H9 (cell line): ENCODE data around the gene DHRS4L2. TPM values are rescaled to one million over a fixed set of nuclear protein-coding genes. Genes with fewer than 3 reads are reported as not detected.
"Not testable (repeated sequence)": the region's sequence is repeated elsewhere in the genome, so short reads cannot be mapped to it uniquely, and the experiment has no call there.

ENCODE experiments used
- DNase-seq: peaks from one replicate; pipeline ENCODE4 v3.0.0-alpha.2; 2017
- H2AFZ ChIP-seq: one replicate; pipeline ENCODE4 v1.6.1; 2013; ENCODE audit warnings: mild to moderate bottlenecking, low read length, control low read depth, moderate library complexity
- H2AK5ac ChIP-seq: 2 replicates; pipeline ENCODE4 v1.6.1; 2013; ENCODE audit warnings: low read length, control low read depth, mixed read lengths; ENCODE audit not compliant: insufficient read length
- H2BK120ac ChIP-seq: one replicate; pipeline ENCODE4 v1.6.1; 2013; ENCODE audit warnings: low read depth, mild to moderate bottlenecking, low read length, control low read depth, inconsistent platforms; ENCODE audit not compliant: poor library complexity, severe bottlenecking
- H2BK12ac ChIP-seq: 2 replicates; pipeline ENCODE4 v1.6.1; 2013; ENCODE audit warnings: low read length, control low read depth, mixed read lengths, low read depth; ENCODE audit not compliant: insufficient read length
- H2BK15ac ChIP-seq: 2 replicates; pipeline ENCODE4 v1.6.1; 2013; ENCODE audit warnings: low read depth, low read length, control low read depth
- H2BK20ac ChIP-seq: one replicate; pipeline ENCODE4 v1.6.1; 2013; ENCODE audit warnings: low read depth, mild to moderate bottlenecking, low read length, control low read depth, inconsistent platforms; ENCODE audit not compliant: poor library complexity, severe bottlenecking
- H2BK5ac ChIP-seq: 2 replicates; pipeline ENCODE4 v1.6.1; 2013; ENCODE audit warnings: low read length, control low read depth, mixed read lengths; ENCODE audit not compliant: insufficient read length
- H3K14ac ChIP-seq: 2 replicates; pipeline ENCODE4 v1.6.1; 2013; ENCODE audit warnings: low read length, control low read depth; ENCODE audit not compliant: insufficient read depth
- H3K18ac ChIP-seq: 2 replicates; pipeline ENCODE4 v1.6.1; 2013; ENCODE audit warnings: low read depth, mild to moderate bottlenecking, mixed read lengths, low read length, control low read depth; ENCODE audit not compliant: insufficient read length
- H3K23ac ChIP-seq: 2 replicates; pipeline ENCODE4 v1.6.1; 2013; ENCODE audit warnings: low read length, control low read depth, mixed read lengths, low read depth; ENCODE audit not compliant: insufficient read length
- H3K23me2 ChIP-seq: 2 replicates; pipeline ENCODE4 v1.6.1; 2013; ENCODE audit warnings: low read depth, mild to moderate bottlenecking, mixed read lengths, low read length, control low read depth; ENCODE audit not compliant: insufficient read length, poor library complexity, severe bottlenecking
- H3K27ac ChIP-seq: 2 replicates; pipeline ENCODE4 v1.5.1; 2013; ENCODE audit warnings: low read length, control low read depth, mixed read lengths, low read depth; ENCODE audit not compliant: insufficient read length
- H3K27me3 ChIP-seq: 2 replicates; pipeline ENCODE4 v1.6.1; 2013; ENCODE audit warnings: low read length, control low read depth, inconsistent platforms; ENCODE audit not compliant: insufficient read depth
- H3K4ac ChIP-seq: 2 replicates; pipeline ENCODE4 v1.6.1; 2013; ENCODE audit warnings: low read depth, mild to moderate bottlenecking, control low read depth, inconsistent platforms, low read length, moderate library complexity
- H3K4me1 ChIP-seq: 2 replicates; pipeline ENCODE4 v1.6.1; 2013; ENCODE audit warnings: low read length, control low read depth, inconsistent platforms; ENCODE audit not compliant: insufficient read depth
- H3K4me2 ChIP-seq: 2 replicates; pipeline ENCODE4 v1.6.1; 2013; ENCODE audit warnings: low read length, control low read depth, mixed read lengths; ENCODE audit not compliant: insufficient read length, insufficient read depth
- H3K56ac ChIP-seq: 2 replicates; pipeline ENCODE4 v1.6.1; 2013; ENCODE audit warnings: low read depth, mild to moderate bottlenecking, mixed read lengths, low read length, control low read depth; ENCODE audit not compliant: insufficient read length
- H3K79me1 ChIP-seq: 2 replicates; pipeline ENCODE4 v1.6.1; 2013; ENCODE audit warnings: low read depth, mild to moderate bottlenecking, moderate library complexity, low read length, control low read depth, inconsistent platforms; ENCODE audit not compliant: insufficient read depth, poor library complexity, severe bottlenecking
- H3K79me2 ChIP-seq: 2 replicates; pipeline ENCODE4 v1.6.1; 2013; ENCODE audit warnings: low read length, control low read depth, inconsistent platforms; ENCODE audit not compliant: insufficient read depth
- H3K9ac ChIP-seq: 2 replicates; pipeline ENCODE4 v1.6.1; 2013; ENCODE audit warnings: low read length, control low read depth, mixed read lengths; ENCODE audit not compliant: insufficient read length; ENCODE audit errors: extremely low read depth
- H3K9me3 ChIP-seq: one replicate; pipeline ENCODE4 v1.6.1; 2013; ENCODE audit warnings: low read depth, low read length, inconsistent platforms; ENCODE audit not compliant: control insufficient read depth
- H3T11ph ChIP-seq: one replicate; pipeline ENCODE4 v1.6.1; 2013; ENCODE audit warnings: mild to moderate bottlenecking, low read length, control low read depth, inconsistent platforms
- H4K20me1 ChIP-seq: one replicate; pipeline ENCODE4 v1.6.1; 2013; ENCODE audit not compliant: control insufficient read depth, insufficient read length, insufficient read depth
- H4K5ac ChIP-seq: 2 replicates; pipeline ENCODE4 v1.6.1; 2013; ENCODE audit warnings: low read depth, mild to moderate bottlenecking, mixed read lengths, low read length, control low read depth; ENCODE audit not compliant: insufficient read length
- H4K8ac ChIP-seq: replicated peaks from 2 replicates; pipeline ENCODE4 v1.6.1; 2013; ENCODE audit warnings: low read length, control low read depth, mixed read lengths, low read depth; ENCODE audit not compliant: insufficient read length
- H4K91ac ChIP-seq: 2 replicates; pipeline ENCODE4 v1.6.1; 2013; ENCODE audit warnings: low read depth, mild to moderate bottlenecking, moderate library complexity, mixed read lengths, low read length, control low read depth; ENCODE audit not compliant: insufficient read length
- H3K27ac Mint-ChIP-seq, 3 experiments: 2 replicates in 2 of 3; 3 replicates in 1 of 3; pipeline ENCODE4 v1.8.0; 2020 to 2021; ENCODE audit warnings: mixed read lengths in 3 of 3, mild to moderate bottlenecking in 1 of 3, moderate library complexity in 1 of 3
- H3K27me3 Mint-ChIP-seq: 2 replicates; pipeline ENCODE4 v1.8.0; 2021; ENCODE audit warnings: low read depth, mild to moderate bottlenecking, moderate library complexity, mixed read lengths
- H3K36me3 Mint-ChIP-seq, 3 experiments: 2 replicates in 2 of 3; 3 replicates in 1 of 3; pipeline ENCODE4 v1.8.0; 2020 to 2021; ENCODE audit warnings: low read depth in 3 of 3, mixed read lengths in 3 of 3; ENCODE audit not compliant: insufficient read depth in 1 of 3
- H3K4me1 Mint-ChIP-seq, 2 experiments: 2 replicates each; pipeline ENCODE4 v1.8.0; 2020; ENCODE audit warnings: mixed read lengths in 2 of 2
- H3K4me3 Mint-ChIP-seq, 2 experiments: 2 replicates in 1 of 2; 3 replicates in 1 of 2; pipeline ENCODE4 v1.8.0; 2020 to 2021; ENCODE audit warnings: mild to moderate bottlenecking in 2 of 2, mixed read lengths in 2 of 2, moderate library complexity in 1 of 2
- H3K9me3 Mint-ChIP-seq, 2 experiments: 2 replicates in 1 of 2; 3 replicates in 1 of 2; pipeline ENCODE4 v1.8.0; 2020; ENCODE audit warnings: mild to moderate bottlenecking in 2 of 2, mixed read lengths in 2 of 2, moderate library complexity in 1 of 2
- WGBS: extraction: QIAGEN DNeasy Blood & Tissue Kit; methylation state at CpG from one replicate; pipeline ENCODE4 v1.1.7; 2013; ENCODE audit warnings: missing lambda C conversion rate, low lambda C conversion rate, mixed read lengths; ENCODE audit not compliant: insufficient read length; ENCODE audit errors: extremely low coverage; 5-methylcytosine and 5-hydroxymethylcytosine counted together
- total RNA-seq: library from RNA; stranded (reverse); gene quantifications from 2 replicates; pipeline ENCODE4 v1.2.1, GENCODE V29; 2021
- TF ChIP-seq, protein P1 (sequence below): fragments of 200-600 bp; sonication (generic); conservative IDR thresholded peaks from 3 replicates; pipeline ENCODE4 v1.8.0; 2021; ENCODE audit warnings: antibody characterized with exemption, mild to moderate bottlenecking

DHRS4L2 gene
- total RNA-seq, 1 experiment from 2014 or later: 10.2 TPM

DNA sequence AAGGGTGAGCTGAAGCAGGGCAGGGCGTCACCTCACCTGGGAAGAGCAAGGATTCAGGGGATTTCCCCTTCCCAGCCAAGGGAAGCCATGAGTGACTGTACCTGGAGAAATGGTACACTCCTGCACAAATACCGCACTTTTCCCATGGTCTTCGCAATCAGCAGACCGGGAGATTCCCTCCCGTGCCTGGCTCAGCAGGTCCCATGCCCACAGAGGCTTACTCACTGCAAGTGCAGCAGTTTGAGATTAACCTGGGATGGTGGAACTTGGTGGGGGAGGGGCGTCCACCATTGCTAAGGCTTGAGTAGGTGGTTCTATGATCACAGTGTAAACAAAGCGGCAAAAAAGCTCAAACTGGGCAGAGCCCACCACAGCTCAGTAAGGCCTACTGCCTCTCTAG, 46.1 kb upstream of the DHRS4L2 start:
- Mint-ChIP-seq H3K4me1 (no peaks in the 10 kb centered on the region), H3K4me3 (no peak overlapping the region), H3K27ac (no peak overlapping the region), H3K9me3 (peaks cover under 1 to 2% of the 10 kb centered on the region in 2 experiments; a peak in 4 of 5 replicates), H3K36me3 (peaks cover 3 to 13% (median 7%) of the 10 kb centered on the region in 3 experiments; a peak in 6 of 7 replicates), H3K27me3 (peaks cover 4% of the 10 kb centered on the region)
- Histone ChIP-seq H2BK5ac (no peak overlapping the region), H3K27ac (no peak overlapping the region), H3K23ac (no peak overlapping the region), H4K8ac (no peak overlapping the region), H3K14ac (no peak overlapping the region), H3K23me2 (no peaks in the 10 kb centered on the region), H4K20me1 (no peaks in the 10 kb centered on the region), H3K79me2 (0 out of 2 replicates have a peak, but pooled peaks cover 1% of the 10 kb centered on the region), H3T11ph (no peak overlapping the region), H3K79me1 (no peaks in the 10 kb centered on the region), H3K56ac (no peak overlapping the region), H2BK20ac (no peak overlapping the region), H3K27me3 (no peaks in the 10 kb centered on the region), H3K9me3 (no peaks in the 10 kb centered on the region), H2AFZ (no peak overlapping the region), H3K4me2 (no peak overlapping the region), H3K18ac (no peak overlapping the region), H2AK5ac (no peak overlapping the region), H2BK120ac (no peak overlapping the region), H4K5ac (no peak overlapping the region), H3K4ac (no peak overlapping the region), H3K9ac (no peak overlapping the region), H4K91ac (no peak overlapping the region), H2BK15ac (no peak overlapping the region), H3K4me1 (no peaks in the 10 kb centered on the region), H2BK12ac (no peak overlapping the region)
- TF ChIP-seq, protein P1, sequence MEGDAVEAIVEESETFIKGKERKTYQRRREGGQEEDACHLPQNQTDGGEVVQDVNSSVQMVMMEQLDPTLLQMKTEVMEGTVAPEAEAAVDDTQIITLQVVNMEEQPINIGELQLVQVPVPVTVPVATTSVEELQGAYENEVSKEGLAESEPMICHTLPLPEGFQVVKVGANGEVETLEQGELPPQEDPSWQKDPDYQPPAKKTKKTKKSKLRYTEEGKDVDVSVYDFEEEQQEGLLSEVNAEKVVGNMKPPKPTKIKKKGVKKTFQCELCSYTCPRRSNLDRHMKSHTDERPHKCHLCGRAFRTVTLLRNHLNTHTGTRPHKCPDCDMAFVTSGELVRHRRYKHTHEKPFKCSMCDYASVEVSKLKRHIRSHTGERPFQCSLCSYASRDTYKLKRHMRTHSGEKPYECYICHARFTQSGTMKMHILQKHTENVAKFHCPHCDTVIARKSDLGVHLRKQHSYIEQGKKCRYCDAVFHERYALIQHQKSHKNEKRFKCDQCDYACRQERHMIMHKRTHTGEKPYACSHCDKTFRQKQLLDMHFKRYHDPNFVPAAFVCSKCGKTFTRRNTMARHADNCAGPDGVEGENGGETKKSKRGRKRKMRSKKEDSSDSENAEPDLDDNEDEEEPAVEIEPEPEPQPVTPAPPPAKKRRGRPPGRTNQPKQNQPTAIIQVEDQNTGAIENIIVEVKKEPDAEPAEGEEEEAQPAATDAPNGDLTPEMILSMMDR: no peak
- DNase-seq: no peak
- no CpG with 5 or more reads among the region's 7 CpGs for WGBS

DNA sequence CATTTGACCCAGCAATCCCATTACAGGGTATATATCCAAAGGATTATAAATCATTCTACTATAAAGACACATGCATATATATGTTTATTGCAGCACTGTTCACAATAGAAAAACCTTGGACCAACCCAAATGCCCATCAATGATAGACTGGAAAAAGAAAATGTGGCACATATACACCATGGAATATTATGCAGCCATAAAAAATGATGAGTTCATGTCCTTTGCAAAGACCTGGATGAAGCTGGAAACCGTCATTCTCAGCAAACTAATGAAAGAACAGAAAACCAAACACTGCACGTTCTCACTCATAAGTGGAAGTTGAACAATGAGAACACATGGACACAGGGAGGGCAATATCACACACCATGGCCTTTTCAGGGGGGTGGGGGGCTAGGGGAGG, 39.7 kb upstream of the DHRS4L2 start:
- not testable (repeated sequence) for H3T11ph ChIP-seq, H3K18ac ChIP-seq, H3K36me3 Mint-ChIP-seq, H2BK12ac ChIP-seq, H3K4me2 ChIP-seq, H3K23ac ChIP-seq, H3K27me3 ChIP-seq, H3K14ac ChIP-seq, H3K27ac ChIP-seq, H3K4me3 Mint-ChIP-seq, H2BK120ac ChIP-seq, H3K79me1 ChIP-seq, H3K9me3 ChIP-seq, H2BK5ac ChIP-seq, H2AK5ac ChIP-seq, H4K8ac ChIP-seq, H3K23me2 ChIP-seq, H3K27ac Mint-ChIP-seq, H2AFZ ChIP-seq, H4K20me1 ChIP-seq, H3K27me3 Mint-ChIP-seq, H3K56ac ChIP-seq, H3K4ac ChIP-seq, DNase-seq, H2BK20ac ChIP-seq, H4K5ac ChIP-seq, H3K79me2 ChIP-seq, H3K9ac ChIP-seq, H2BK15ac ChIP-seq, H4K91ac ChIP-seq, H3K4me1 ChIP-seq
- H3K4me1 Mint-ChIP-seq: peaks cover 17 to 18% of the 10 kb centered on the region in 2 experiments
- peaks cover 15 to 19% of the 10 kb centered on the region in 2 experiments for H3K9me3 Mint-ChIP-seq
- no CpG with 5 or more reads among the region's 2 CpGs for WGBS
